Activated CD4-positive, alpha-beta T cell treated with anti-CD3 and anti-CD28 coated beads, Interleukin-2, amount 50 U/mL, for 4 hours (primary cell): Measurements from ENCODE around the gene PRL.

Experiments used
- DNase-seq, 2 experiments: peaks; one replicate each; pipeline ENCODE4 v3.0.0-alpha.2; 2020

PRL gene

DNA sequence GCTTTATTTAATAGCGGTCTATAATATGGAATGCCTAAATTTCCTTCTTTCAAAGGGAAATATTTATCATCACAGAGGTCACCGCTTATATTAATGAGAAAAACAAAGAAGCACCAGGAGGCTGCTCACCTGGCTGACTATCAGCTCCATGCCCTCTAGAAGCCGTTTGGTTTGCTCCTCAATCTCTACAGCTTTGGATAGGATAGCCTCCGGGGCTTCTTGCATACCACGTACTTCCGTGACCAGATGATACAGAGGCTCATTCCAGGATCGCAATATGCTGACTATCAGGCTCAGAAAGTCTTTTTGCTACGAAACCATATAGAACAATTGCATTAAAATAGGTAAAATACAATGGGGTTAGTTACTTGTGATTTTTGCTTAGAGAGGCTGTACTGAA is 6.8 kb downstream of the PRL start:
- DNase-seq = no peak

DNA sequence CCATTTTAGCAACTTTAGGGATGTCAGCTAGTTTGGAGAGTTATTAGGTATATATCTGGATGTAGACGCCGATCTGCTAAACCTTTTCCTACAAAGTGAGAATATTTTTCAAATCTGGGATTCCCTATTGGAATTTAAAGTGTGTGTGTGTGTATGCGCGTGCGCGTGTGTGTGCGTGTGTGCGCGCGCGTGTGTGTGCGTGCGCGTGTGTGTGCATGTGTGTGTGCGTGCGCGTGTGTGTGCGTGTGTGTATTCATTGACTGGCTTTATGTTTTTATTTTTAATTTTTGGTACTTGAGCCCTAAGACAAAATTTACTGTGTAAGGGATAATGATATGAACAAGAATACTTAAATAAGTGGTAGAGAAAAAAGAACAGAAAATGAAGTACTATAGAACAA is 8.1 kb downstream of the PRL start:
- DNase-seq = no peak

DNA sequence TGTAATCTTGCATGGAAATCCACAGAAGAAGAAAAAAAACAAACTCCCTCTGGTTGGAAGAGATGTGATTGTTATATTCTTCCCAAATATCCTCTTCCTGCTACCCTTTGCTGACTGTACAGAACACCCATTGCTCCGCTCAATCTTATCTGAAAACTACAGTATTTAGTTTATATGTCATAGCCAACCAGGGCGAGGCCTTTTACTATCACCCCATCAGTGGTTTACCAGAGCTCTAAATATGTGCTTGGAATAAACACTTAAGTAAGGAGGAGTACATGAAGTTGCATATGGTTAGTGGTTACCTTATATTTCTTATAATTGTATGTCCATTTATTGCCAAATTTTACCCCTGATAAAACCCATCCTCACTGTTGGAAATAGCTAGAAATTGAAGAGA is 12.2 kb downstream of the PRL start:
- DNase-seq = no peak

DNA sequence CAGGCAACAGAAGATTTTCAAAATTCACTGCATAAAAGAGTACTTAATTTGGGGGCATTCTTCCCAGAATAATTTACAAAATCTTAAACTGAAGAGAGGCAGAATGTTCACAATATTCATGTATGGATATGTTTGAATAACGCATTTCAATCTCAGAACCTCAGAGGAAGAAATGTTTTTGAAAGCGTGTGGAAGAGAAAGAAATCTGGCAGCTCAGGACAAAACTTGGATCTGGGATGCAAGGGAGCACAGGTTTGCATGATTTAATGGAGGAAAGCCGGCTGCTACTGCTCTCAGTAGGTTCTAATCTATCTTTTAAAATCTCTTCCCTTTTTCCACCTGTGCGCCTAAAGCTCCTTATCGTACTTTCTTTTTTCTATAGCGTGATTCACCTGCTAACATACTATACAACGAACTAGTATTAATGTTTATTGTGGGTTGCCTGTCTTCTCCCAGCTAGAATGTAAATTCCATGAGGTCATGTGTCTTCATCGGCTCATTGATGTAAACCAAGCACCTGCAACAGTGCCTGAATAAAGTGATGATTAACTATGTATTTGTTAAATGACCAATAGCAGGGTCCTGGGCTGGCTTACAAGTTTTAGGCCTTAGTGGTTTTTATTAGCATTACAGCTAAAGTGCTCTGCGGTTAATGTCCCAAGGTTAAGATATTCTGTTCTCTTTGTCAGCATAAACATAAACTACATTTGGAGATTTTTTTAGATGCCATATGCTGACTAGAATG is 15.3 kb downstream of the PRL start:
- DNase-seq = no peak

DNA sequence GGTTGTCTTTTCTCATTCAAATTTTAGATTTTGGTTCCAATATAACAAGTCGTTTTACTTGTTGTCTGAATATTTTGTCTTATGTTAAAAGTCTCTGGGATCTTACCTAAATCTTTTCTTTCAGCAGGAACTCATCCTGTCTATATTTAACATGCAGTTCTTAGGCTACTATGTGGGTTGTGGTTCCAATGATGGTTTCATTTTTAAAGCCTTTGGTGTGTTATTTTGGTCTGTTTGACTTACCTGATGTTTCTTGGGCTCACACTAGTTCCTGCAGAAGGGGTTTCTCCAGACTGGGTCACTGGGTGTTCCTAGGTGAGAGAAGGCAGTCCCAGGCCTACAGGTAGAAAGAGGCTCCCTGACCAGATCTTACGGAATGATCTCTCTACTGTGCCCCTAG is 17.4 kb downstream of the PRL start:
- DNase-seq = no peak

DNA sequence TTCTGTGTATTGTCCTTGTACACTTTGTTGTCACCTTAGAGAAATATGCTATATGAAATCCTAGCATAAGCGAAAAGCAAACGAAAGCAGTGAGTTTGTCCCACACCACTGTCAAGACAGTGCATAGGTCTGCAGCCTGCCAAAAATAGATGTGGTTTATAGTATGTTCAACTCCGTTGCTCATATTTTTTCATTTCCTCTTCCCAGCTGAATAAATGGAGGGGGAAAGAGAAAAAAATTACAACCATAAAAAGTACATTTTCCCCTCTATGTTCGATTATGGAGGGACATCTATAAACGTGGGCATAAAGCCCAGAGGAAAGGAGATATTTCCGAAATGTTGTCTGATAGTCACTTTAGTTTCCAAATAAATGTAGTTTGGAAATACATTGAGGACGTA is 25.8 kb downstream of the PRL start:
- DNase-seq = no peak

DNA sequence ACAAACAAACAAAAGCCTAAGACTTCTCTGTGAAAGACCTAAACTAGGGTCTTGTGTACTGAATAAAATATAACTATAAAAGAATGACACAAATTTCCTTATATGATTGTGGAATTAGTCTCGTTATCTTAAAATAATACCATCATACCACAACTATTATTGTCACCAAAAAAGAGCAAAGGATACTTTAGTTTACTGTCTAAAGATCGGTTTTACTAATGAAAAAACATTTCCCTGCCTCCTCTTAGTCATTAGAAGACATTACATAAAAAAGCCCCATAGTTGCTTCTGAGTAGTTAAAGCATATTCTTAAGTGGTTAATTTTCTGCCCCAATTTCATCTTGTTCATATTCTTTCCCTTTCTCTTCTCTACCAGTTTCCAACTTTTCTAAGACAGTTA is 33.1 kb downstream of the PRL start:
- no peak for DNase-seq

DNA sequence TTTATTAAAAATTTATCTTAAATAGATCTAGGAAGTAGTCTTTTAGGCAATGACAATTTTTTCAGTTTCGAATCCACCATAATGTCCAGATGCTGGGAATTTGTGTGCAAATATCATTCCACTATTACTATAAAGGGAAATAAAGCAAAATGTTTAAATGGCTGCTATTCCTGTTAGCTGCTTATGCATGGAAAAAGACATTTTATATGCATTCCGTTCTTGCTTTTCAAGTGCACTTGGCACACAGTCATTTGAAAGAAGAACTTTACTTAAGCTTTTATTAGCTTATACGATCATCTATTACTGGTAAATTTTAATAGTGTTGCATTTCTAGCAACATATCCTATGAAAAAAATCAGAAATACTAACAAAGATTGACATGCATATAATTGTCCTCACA is 42.0 kb downstream of the PRL start:
- no peak for DNase-seq

DNA sequence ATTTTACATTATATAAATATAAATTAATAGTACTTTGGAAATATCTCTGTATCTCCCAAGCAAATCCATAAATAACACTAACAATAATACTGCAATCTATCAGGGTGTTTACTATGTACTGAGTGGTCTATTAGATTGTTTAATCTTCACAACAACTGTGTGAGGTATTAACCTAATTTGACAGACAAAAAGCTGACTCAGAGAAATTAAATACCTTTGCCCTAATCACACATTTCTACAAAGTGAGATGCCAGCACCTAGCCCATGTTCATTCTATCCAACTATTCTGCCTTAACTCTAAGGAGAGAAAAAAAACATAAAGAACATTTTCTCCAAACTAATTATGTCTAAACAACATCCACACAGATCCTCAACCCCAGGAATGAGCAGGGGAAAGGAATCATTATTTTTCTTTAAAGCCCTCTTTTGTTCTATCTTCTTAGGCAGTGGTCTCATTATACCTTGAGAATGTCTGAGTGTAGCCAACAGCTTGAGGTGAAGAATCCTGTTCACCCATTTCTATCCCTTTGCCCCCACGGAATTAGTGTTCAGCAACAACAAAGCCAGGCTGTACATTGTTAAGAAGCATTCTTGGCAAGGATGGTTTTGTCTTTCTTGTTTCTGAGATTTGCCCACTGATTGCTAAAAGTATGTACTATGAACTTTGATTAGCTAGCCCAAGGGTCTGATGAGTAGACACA is 42.7 kb downstream of the PRL start:
- no peak for DNase-seq

DNA sequence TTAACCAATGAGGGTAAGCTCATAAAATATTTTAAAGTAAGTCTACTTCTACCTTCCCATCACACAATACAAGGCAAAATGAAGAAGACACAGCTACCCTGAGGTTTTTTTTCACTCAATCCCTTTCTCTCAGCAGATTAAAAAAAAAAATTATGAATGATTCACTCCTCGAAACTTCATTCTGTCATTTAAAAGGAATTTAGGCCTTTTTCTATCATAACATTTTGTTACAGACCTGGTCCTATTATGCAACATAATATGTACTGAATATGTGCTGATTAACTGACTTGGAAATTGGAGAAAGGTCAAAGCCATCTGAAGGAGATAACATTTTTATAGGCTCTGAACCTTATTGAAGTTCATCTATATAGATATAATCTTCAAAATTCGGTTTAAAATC is 45.5 kb downstream of the PRL start:
- DNase-seq = no peak

DNA sequence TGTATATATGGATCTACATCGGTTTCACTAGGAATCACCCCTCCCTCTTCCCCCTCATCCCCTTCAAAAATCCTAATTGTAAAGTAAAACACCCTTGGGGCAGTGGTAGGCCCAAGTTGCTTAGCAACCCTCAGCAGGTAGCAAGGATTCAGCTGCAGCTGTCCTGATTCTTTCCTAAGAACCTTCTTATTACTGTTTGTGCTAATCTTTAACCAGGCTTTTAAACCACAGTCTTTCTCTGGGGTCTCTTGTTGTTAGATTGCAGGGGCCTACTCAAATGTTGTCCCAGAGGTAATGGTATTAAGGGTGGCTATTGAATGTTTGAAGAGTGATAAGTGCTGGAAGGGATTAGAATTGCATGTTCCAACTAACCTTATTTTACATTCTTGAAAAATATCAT is 46.4 kb downstream of the PRL start:
- no peak for DNase-seq

DNA sequence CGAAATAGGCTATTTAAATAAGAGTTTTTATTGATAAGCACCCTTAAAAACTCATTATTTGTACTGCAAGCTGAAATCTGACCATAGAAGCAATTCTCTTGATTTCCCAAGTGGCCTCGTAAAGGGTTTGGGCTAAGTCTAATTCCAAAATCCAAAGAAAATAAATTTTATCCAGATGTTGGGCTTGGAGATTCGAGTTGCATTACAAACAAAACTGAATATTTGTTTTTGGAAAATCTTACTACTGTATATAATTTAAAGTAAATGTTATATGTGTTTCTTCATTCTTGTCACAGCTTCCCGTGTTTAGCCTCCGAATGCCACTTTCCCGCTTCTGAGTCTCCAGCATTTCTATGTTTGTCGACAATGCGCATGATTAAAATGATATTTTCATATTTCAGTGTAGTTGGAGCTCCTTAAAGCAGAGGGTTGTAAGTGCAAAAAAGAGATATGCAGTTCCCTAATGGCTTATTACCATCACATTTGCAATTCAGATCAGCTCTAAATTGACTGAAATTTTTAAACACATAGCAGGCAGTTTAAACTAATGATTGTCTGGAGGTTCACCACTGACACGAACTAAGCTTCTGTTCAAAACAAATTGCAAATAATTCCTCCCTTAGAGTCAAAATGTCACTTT is 47.0 kb downstream of the PRL start:
- no peak for DNase-seq

DNA sequence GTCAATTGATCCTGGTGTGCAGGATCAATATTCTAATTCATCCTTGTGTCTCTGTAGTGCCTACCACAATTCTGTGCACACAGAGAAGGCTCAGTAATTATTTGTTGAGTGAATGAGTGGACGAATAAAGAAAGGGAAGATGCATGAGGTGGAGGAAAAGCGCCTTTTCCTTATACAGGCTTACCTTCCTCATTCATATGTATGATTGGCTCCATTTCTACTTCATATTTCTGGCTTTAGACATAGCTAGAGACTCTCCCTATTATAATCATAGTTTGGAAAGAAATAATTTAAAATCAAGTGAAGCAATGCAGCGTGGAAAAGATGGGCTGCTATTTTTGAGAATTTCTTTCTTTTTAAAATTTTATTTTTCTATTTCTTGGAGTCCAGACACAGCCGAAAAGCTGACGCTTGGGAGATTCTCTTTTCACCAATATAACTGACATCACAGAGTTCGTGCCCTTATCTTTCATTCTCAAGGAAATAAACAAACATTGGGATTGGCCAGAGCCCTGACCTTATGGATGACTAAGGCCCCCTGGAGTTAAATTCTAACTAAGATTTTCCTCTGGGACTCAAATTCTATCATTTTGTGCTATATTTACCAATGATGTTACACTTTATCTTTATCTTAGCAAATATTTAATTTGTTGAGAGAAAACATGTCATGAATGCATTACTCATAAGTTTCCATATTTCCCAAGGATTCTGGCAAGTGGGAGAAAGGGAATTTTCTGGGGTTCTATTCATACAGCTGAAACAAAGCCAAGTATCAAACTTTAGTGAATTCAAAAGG is 48.1 kb downstream of the PRL start:
- no peak for DNase-seq

DNA sequence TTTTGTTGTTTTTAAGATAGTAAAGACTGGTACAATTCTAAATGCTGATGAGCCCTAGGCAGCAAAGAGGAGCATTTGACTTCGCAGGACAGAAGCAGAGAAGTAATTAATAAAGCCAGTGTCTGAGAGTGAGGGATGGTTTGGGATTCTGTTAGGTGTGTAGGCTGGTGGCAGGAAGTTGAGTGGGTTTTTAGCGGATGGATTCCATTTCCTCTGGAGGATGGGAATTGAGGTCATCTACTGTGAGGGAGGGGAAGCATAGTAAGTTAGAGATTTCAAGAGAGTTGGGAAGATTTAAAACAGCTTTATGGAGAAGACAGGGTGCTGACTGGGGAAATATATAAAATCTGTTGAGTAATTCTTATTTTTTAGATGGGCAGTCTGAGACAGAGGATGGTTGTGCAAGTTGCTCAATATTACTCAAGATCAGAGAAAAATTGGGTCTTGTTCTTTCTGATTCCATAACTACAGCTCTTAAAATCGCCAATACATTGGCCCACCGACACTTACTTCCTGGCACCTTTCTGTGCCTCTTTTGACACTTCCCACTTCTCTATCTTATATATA is 48.8 kb downstream of the PRL start:
- no peak for DNase-seq

DNA sequence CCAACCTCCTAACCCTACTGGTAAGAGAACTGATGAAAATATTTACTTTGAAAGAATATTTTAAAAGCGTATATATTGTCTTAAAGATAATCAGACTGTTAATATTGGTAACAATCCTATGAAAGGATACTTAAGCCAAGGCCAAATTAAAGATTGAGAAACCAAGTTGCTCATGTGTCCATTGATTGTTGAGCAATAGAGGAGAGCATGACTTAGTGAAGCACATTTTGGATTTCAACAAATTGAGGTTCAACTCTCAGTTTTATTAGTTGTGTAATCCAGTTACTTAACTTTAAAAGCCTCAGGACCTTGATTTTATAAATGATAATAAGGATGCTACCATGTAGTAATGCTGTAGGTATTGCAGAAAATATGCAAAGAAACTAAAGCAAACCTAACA is 56.8 kb downstream of the PRL start:
- no peak for DNase-seq

DNA sequence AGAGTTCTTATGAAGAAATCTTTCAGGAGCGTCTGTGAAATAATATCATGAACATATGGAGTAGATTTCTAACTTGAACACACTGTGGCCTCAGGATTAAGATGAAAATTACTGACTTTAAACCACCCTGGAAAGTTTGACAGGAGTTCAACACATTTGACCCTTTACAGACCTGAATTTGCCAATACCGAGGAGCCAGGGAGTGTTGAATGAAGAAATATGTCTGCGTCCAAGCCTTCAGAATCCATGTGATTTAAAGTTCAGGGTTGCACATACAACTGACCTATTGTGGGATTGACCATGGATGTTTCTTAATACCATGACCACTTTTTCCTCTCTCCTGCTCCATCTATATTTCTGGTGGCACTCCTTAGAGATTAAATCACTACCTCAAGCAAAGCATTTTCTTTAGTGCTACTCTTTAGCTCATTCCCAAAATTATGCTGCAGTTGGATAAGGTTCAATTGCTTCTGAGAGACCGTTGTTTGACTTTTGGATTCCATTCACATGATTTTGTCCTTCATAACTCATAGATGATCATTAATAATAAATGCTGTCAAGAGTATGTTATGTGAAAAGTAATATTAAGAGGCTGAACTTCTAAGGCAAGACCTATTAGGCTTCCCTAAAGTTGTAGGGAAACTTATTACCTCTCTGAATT is 57.4 kb downstream of the PRL start:
- DNase-seq = no peak

DNA sequence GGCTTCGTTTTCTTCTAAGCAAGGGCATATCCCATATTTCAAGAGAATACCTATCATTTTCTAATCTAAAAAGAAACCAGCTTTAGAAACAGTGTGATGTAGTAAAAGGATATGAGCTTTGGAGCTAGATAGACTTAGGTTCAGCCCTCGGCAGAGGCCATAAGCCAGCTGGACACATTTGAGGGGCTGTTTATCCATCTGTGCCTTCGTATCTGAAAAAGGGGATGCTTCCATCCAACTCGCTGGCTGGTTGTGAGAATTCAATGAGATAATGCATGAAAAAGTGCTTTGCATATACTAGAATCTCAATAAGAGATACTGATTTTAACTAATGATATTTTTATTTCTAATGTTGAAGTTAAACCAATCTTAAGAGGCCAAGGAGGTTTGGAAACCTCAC is 58.0 kb downstream of the PRL start:
- no peak for DNase-seq

DNA sequence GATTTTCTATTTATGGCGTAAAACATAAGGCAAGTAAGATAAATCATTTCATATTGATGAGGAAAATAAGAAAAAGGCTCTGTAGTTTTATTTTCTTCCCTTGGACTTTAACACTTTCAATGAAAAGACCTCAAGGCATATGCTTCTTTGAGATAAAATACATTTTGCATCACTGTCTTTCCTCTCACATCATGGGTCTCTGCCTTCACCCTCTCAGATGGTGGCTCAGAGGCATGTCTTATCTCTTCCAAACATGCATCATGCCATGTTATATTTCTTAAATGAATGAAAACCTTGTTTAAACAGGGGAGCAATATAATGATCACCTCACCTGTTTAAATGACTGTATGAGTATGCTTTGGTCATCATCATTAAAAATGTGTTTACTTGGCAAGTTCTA is 59.3 kb downstream of the PRL start:
- no peak for DNase-seq
